Ovary (tissue), 9 donors: ENCODE measurements around the gene RNF2. TPM values are rescaled to one million over a fixed set of nuclear protein-coding genes. Genes with fewer than 3 reads are reported as not detected.

Experiments
- DNase-seq, 5 donors: peaks; one replicate each; pipeline ENCODE4 v3.0.0-alpha.2; 2019 to 2020
- H3K27ac ChIP-seq, 2 donors: fragments of 200-600 bp; one replicate each; pipeline versions ENCODE4 v1.5.1 to v1.8.0; 2019 to 2022
- H3K27me3 ChIP-seq: fragments of 200-600 bp; one replicate; pipeline ENCODE4 v1.8.0; 2022
- H3K36me3 ChIP-seq: fragments of 200-600 bp; sonication (generic); one replicate; pipeline ENCODE4 v1.5.1; 2019
- H3K4me1 ChIP-seq: one replicate; pipeline ENCODE4 v1.8.1; 2013; ENCODE audit warnings: mild to moderate bottlenecking, moderate library complexity; ENCODE audit not compliant: insufficient read depth
- H3K4me3 ChIP-seq: fragments of 200-600 bp; sonication (generic); one replicate; pipeline ENCODE4 v1.5.1; 2017
- H3K9me3 ChIP-seq, 2 donors: fragments of 200-600 bp in 1 of 2; sonication (generic) in 1 of 2; one replicate each; pipeline versions ENCODE4 v1.5.1 to v1.8.1; 2013 to 2019; ENCODE audit warnings: mild to moderate bottlenecking in 1 of 2, moderate library complexity in 1 of 2
- EP300 ChIP-seq: sonication (generic); formaldehyde crosslinking; IDR thresholded peaks from one replicate; pipeline ENCODE4 v1.6.1; 2017; ENCODE audit warnings: antibody characterized with exemption
- POLR2A ChIP-seq: fragments of 450-650 bp; IDR thresholded peaks from one replicate; pipeline ENCODE4 v1.6.1; 2017; ENCODE audit warnings: antibody characterized with exemption, mild to moderate bottlenecking, moderate library complexity
- WGBS, 3 donors: extraction: QIAGEN DNeasy Blood & Tissue Kit in 1 of 3; methylation state at CpG; one replicate each; pipeline versions ENCODE4 v1.1.5 to v1.1.7; 2013 to 2017; 5-methylcytosine and 5-hydroxymethylcytosine counted together
- intact Hi-C, 4 donors: fragments of 100-400 bp; cut with DNase I; formaldehyde crosslinking; loops; one replicate each; pipeline versions ENCODE4 v1.11.0 to v1.15.1; 2022 to 2023
- polyA plus RNA-seq, 2 donors: library from polyadenylated mRNA; stranded (reverse); fragments of 200-250 nt in 1 of 2; fragments of 350-450 nt in 1 of 2; fragmentation: Illumina TruSeq in 1 of 2; extraction: RNeasy Lipid Tissue Mini Kit (QIAGEN cat#74804) in 1 of 2; gene quantifications; one replicate each; pipeline ENCODE4 v1.2.3, GENCODE V29; 2013 to 2014
- total RNA-seq, 7 donors: library from RNA; depleted of rRNA in 2 of 7; stranded (reverse); fragments of >200 nt in 2 of 7; fragmentation: NEBNext Ultra II Directional in 3 of 7; extraction: Animal tissue kit (Norgen Biotek cat#: 25700) in 3 of 7; gene quantifications; one replicate each; pipeline versions ENCODE4 v1.1.0 to v1.2.4, GENCODE V29; 2016 to 2023
- TF ChIP-seq, protein P1 (sequence below), 3 donors: fragments of 450-650 bp in 2 of 3; fragments of 200-600 bp in 1 of 3; IDR thresholded peaks; one replicate each; pipeline versions ENCODE4 v1.5.1 to v1.8.0; 2016 to 2022; ENCODE audit warnings: antibody characterized with exemption in 3 of 3, mild to moderate bottlenecking in 1 of 3
- donor health status: DM: no; HTN: no; CAD: no; lungs with moderate emphysema.
- donor health status: DM: no; HTN: no; CAD: no.
- donor health status: Bipolar disorder and iron deficiency.
- donor health status: DM: yes; HTN: yes; CAD: no.
- donor health status: DM: no; HTN: no; CAD: no.
- donor health status: DM: yes; HTN: yes; CAD: no.

Gene RNF2
- total and polyA plus RNA-seq, 9 donors, result 7.0 to 29.6 (median 21.1) TPM

DNA sequence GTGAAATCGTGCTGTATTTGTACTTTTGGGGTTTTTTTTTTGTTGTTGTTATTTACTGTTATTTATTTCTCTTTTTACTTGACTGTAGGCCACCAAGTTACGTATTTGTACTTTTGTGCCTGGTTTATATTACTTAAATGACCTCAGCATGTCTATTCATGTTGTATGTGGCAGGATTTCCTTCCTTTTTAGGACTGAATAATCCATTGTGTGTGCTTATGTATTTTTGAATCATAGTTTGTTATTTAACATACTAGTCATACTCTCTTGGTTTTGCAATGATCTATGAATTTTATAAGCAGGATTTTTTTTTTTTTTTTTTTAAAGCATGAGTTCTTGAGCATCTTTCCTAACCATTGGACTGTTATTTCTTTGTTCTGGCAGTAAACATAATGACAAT is 51.2 kb downstream of the RNF2 start:
- Histone ChIP-seq H3K36me3 (no peaks in the 10 kb centered on the region), H3K9me3 (no peaks in the 10 kb centered on the region), H3K27ac (no peak overlapping the region), H3K27me3 (no peaks in the 10 kb centered on the region), H3K4me3 (no peak overlapping the region), H3K4me1 (no peaks in the 10 kb centered on the region)
- TF ChIP-seq, protein P1, sequence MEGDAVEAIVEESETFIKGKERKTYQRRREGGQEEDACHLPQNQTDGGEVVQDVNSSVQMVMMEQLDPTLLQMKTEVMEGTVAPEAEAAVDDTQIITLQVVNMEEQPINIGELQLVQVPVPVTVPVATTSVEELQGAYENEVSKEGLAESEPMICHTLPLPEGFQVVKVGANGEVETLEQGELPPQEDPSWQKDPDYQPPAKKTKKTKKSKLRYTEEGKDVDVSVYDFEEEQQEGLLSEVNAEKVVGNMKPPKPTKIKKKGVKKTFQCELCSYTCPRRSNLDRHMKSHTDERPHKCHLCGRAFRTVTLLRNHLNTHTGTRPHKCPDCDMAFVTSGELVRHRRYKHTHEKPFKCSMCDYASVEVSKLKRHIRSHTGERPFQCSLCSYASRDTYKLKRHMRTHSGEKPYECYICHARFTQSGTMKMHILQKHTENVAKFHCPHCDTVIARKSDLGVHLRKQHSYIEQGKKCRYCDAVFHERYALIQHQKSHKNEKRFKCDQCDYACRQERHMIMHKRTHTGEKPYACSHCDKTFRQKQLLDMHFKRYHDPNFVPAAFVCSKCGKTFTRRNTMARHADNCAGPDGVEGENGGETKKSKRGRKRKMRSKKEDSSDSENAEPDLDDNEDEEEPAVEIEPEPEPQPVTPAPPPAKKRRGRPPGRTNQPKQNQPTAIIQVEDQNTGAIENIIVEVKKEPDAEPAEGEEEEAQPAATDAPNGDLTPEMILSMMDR (IDR thresholded peaks at IDR 0.05), result no peak
- no peak for TF ChIP-seq EP300
- TF ChIP-seq POLR2A, result no peak
- 85 to 92% (median 87%) methylated on average over 2 of the region's 2 CpGs for WGBS, 3 donors
- intact Hi-C loops, result no loop called here
- no peak for DNase-seq

DNA sequence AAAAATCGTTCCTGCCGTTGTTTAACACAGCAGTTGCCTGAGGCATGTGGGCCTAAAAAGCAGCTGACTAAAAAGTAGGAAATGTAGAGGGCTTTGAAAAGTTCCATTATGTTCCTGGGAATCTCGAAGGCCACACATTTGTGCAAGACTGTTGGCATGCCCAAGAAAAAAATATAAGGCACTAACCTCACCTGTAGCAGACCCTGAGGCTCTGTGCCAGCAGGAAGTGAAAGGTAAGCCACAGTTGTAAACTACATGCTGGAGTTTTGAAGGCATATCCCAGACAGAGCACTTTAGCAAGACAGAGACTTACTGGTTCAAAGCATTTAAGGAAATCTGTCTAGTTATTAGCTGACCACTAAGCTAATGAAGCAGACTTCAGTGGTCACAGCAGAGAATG is 58.7 kb downstream of the RNF2 start:
- TF ChIP-seq POLR2A, result no peak

GRCh38 chr1:185105121-185105520 is 59.8 kb downstream of the RNF2 start:
- no peaks in the 10 kb centered on the region for H3K9me3 ChIP-seq
- no peak overlapping the region for H3K27ac ChIP-seq
- H3K4me1 ChIP-seq, result no peaks in the 10 kb centered on the region
- DNase-seq, result no peak
- no peaks in the 10 kb centered on the region for H3K27me3 ChIP-seq
- intact Hi-C loops, result loop anchor here in 1 of 4 donors (5.0 kb wide), 1 partner anchor 228 kb away; no protein-coding TSS in a partner anchor
- no peaks in the 10 kb centered on the region for H3K36me3 ChIP-seq
- H3K4me3 ChIP-seq, result no peak overlapping the region
- TF ChIP-seq POLR2A, result no peak
- TF ChIP-seq, protein P1 (IDR thresholded peaks at IDR 0.05), result no peak
- TF ChIP-seq EP300, result no peak
- 80 to 86% (median 86%) methylated on average over 3 of the region's 3 CpGs for WGBS, 3 donors

More for the DNA sequence above, 58.7 kb downstream of the RNF2 start:
- H3K36me3 ChIP-seq, result no peaks in the 10 kb centered on the region
- DNase-seq, result no peak
- H3K4me3 ChIP-seq, result no peak overlapping the region
- H3K9me3 ChIP-seq, result no peaks in the 10 kb centered on the region
- WGBS, 3 donors, result 96 to 99% (median 96%) methylated on average over 3 of the region's 3 CpGs
- no peak overlapping the region for H3K27ac ChIP-seq
- H3K27me3 ChIP-seq, result no peaks in the 10 kb centered on the region
- intact Hi-C loops, result no loop called here
- no peaks in the 10 kb centered on the region for H3K4me1 ChIP-seq

- H3K36me3 ChIP-seq, result no peaks in the 10 kb centered on the region
- no peaks in the 10 kb centered on the region for H3K27me3 ChIP-seq
- H3K27ac ChIP-seq, result no peak overlapping the region
- H3K9me3 ChIP-seq, result no peaks in the 10 kb centered on the region
- no peak overlapping the region for H3K4me3 ChIP-seq
- TF ChIP-seq, protein P1 (IDR thresholded peaks at IDR 0.05), result no peak
- TF ChIP-seq POLR2A, result no peak
- no peak for TF ChIP-seq EP300
- no peak for DNase-seq
- no peaks in the 10 kb centered on the region for H3K4me1 ChIP-seq
- intact Hi-C loops, result loop anchor here in 1 of 4 donors (5.0 kb wide), 1 partner anchor 231 kb away; no protein-coding TSS in a partner anchor
Observed at GRCh38 chr1:185108321-185108720, 63.0 kb downstream of the RNF2 start.

DNA sequence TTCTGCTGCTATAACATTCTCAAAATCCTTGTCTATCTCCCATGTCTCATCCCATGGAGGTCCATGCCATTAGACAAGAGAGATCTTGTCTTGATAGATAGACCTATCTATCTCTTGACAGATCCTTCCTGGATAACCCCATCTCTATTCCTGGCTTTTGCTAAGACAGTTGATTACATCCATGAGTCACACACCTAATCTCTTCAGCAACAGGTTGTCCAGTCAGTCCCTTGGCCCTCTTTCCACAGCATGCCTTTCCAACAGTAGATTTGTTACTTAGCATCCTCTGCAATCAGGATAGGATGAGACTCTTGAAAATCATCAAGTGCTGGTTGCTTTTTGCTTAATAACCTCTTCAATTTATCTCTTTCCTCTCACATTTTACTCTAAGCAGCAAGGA is 64.8 kb downstream of the RNF2 start:
- Histone ChIP-seq H3K36me3 (no peaks in the 10 kb centered on the region), H3K27ac (no peak overlapping the region), H3K9me3 (no peaks in the 10 kb centered on the region), H3K27me3 (no peaks in the 10 kb centered on the region), H3K4me3 (no peak overlapping the region), H3K4me1 (no peaks in the 10 kb centered on the region)
- no peak for TF ChIP-seq EP300
- no peak for DNase-seq
- intact Hi-C loops, result no loop called here

GRCh38 chr1:185111873-185112272 is 66.5 kb downstream of the RNF2 start:
- Histone ChIP-seq H3K4me1 (no peaks in the 10 kb centered on the region), H3K27ac (no peak overlapping the region), H3K27me3 (no peaks in the 10 kb centered on the region), H3K4me3 (no peak overlapping the region), H3K36me3 (no peaks in the 10 kb centered on the region), H3K9me3 (no peaks in the 10 kb centered on the region)
- no peak for DNase-seq
- TF ChIP-seq POLR2A (no peak), EP300 (no peak)
- TF ChIP-seq, protein P1 (IDR thresholded peaks at IDR 0.05), result no peak
- intact Hi-C loops, result no loop called here
